DMS 273 treated with DMSO at 0.1 percent for 48 hours (cell line): ENCODE data around the gene PAK1.
"Not testable (repeated sequence)": the region's sequence is repeated elsewhere in the genome, so short reads cannot be mapped to it uniquely, and the experiment has no call there.

ENCODE experiments used
- DNase-seq: peaks from one replicate; lab custom pipeline; 2025; lab: John Stamatoyannopoulos, UW

The PAK1 gene

GRCh38 chr11:77303328-77303727 lies 170.6 kb downstream of the PAK1 start:
- no peak for DNase-seq

GRCh38 chr11:77302752-77303151 lies 171.1 kb downstream of the PAK1 start:
- DNase-seq: no peak

- DNase-seq: no peak
These were observed 172.4 kb downstream of the PAK1 start, which contains the start of gene GDPD4 for GRCh38 chr11:77301510-77301909. TSS of gene GDPD4 (minus strand) at chr11:77301686. CDS start at chr11:77285137, 16,549 bp downstream.

GRCh38 chr11:77300695-77301094 lies 173.2 kb downstream of the PAK1 start:
- DNase-seq: no peak

- DNase-seq: not testable (repeated sequence)
These were observed 173.9 kb downstream of the PAK1 start for GRCh38 chr11:77300028-77300427.

GRCh38 chr11:77299528-77299993 lies 174.3 kb downstream of the PAK1 start:
- DNase-seq: no peak

GRCh38 chr11:77294040-77294439 lies 179.9 kb downstream of the PAK1 start:
- no peak for DNase-seq

- DNase-seq: no peak
These were observed 184.2 kb downstream of the PAK1 start for GRCh38 chr11:77289737-77290136.

- no peak for DNase-seq
These were observed 186.2 kb downstream of the PAK1 start for GRCh38 chr11:77287615-77288273.

GRCh38 chr11:77287136-77287535 lies 186.8 kb downstream of the PAK1 start:
- DNase-seq: no peak

GRCh38 chr11:77284476-77285468 lies 189.1 kb downstream of the PAK1 start:
- DNase-seq: no peak

- DNase-seq: no peak
These were observed 190.8 kb downstream of the PAK1 start for GRCh38 chr11:77283101-77283500.

- no peak for DNase-seq
These were observed 195.0 kb downstream of the PAK1 start for GRCh38 chr11:77278595-77279506.

- DNase-seq: no peak
These were observed 197.6 kb downstream of the PAK1 start for GRCh38 chr11:77276271-77276670.
